ENCODE data around the gene MBOAT1. TPM values are rescaled to one million over a fixed set of nuclear protein-coding genes. Genes with fewer than 3 reads are reported as not detected.

Gene MBOAT1
- total RNA-seq, 1 donor from 2014 or later, result 83.3 TPM

DNA sequence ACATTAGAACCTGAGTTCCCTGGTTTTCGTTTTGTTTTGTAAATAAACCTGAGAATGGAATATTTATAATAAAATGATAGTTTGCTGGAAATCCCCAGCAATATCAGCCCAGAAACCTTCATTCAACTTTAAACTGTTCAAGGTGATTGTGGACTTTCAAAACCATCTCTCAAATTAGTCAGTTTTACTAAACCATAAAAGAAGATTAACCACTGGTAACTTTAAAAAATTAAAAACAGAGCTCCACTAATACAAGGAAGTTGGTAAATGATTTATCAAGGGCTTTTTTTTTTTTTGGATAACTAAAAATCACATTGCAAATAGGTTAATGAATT lies 10.0 kb downstream of the MBOAT1 start:
- H3K9me3 Mint-ChIP-seq, result peaks cover 4% of the 10 kb centered on the region
- H3K4me3 Mint-ChIP-seq, result no peak overlapping the region
- no peak for DNase-seq (ENCODE audit: extremely low spot score, unreplicated experiment)
- H3K36me3 Mint-ChIP-seq, result peaks cover 14% of the 10 kb centered on the region
- H3K27me3 Mint-ChIP-seq, result no peaks in the 10 kb centered on the region
- H3K4me1 Mint-ChIP-seq (ENCODE audit: unreplicated experiment), result peaks cover 55% of the 10 kb centered on the region
- TF ChIP-seq, protein P1, sequence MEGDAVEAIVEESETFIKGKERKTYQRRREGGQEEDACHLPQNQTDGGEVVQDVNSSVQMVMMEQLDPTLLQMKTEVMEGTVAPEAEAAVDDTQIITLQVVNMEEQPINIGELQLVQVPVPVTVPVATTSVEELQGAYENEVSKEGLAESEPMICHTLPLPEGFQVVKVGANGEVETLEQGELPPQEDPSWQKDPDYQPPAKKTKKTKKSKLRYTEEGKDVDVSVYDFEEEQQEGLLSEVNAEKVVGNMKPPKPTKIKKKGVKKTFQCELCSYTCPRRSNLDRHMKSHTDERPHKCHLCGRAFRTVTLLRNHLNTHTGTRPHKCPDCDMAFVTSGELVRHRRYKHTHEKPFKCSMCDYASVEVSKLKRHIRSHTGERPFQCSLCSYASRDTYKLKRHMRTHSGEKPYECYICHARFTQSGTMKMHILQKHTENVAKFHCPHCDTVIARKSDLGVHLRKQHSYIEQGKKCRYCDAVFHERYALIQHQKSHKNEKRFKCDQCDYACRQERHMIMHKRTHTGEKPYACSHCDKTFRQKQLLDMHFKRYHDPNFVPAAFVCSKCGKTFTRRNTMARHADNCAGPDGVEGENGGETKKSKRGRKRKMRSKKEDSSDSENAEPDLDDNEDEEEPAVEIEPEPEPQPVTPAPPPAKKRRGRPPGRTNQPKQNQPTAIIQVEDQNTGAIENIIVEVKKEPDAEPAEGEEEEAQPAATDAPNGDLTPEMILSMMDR (conservative IDR thresholded peaks at IDR 0.05), result no peak
- peak overlapping the region; percentile 78 for H3K27ac Mint-ChIP-seq

DNA sequence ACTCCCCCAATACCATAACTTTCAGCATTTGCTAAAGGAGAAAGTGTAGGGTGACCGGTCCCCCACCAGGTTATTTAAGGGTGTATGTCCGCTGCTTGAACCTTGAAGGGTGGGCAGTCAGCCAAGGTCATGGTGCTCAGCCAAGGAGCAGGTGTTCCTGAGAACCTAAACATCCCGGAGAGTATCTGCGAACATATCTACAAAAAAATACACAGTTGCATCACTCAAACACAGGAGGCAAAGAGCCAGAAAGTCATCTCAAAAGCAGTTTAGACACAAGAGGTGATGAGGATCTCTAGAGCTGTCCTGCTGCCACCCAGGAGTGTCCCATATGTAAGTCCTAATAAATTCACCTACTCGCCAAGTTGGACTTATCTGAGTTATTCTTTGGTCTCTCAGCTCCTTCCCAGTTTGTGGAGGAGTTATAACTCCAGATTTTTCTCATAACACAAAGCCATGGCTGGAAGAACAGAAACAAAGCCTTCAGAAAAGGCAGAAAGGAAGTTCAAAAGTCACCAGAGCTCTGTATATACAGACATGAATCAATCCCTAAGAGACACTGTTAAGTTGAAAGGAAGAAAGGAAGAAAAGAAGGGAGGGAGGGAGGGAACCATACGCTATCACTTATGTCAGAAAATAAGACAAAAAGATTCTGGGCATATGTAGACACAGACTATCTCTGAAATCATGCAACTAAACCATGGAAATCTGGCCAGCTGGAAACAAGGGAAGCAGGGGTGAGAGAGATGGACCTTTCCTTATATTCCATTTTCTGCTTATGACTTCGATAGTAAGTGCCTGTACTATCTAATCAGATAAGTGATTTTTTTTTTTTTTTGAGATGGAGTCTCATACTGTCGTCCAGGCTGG lies 11.3 kb downstream of the MBOAT1 start:
- Mint-ChIP-seq H3K27me3 (no peaks in the 10 kb centered on the region), H3K36me3 (peaks cover 5% of the 10 kb centered on the region), H3K27ac (peak overlapping the region; percentile 52), H3K4me3 (no peak overlapping the region), H3K4me1 (ENCODE audit: unreplicated experiment) (peaks cover 47% of the 10 kb centered on the region), H3K9me3 (no peaks in the 10 kb centered on the region)
- TF ChIP-seq, protein P1 (conservative IDR thresholded peaks at IDR 0.05), result no peak
- no peak for DNase-seq (ENCODE audit: extremely low spot score, unreplicated experiment)

DNA sequence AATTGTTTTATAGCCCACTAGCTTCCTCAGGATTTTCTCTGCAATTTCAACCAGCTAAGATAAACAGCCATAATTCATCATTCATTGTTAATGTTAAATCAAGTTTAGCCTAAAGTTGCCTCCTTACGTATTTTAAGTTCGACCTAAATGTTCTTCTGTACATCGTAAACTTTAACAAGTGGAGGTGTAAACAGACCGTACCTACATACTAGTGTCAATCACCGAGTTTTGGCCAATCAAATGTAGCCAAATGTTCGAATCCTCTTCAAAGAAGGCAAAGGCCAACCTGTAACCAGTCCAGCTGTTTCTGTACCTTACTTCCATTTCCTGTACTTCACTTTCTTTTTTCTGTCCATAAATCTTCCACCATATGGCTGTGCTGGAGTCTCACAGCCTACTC lies 13.5 kb downstream of the MBOAT1 start:
- DNase-seq (ENCODE audit: extremely low spot score, unreplicated experiment), result no peak
- no peaks in the 10 kb centered on the region for H3K9me3 Mint-ChIP-seq
- H3K27me3 Mint-ChIP-seq, result no peaks in the 10 kb centered on the region
- peak overlapping the region; percentile 57 for H3K27ac Mint-ChIP-seq
- H3K4me3 Mint-ChIP-seq, result no peak overlapping the region
- TF ChIP-seq, protein P1 (conservative IDR thresholded peaks at IDR 0.05), result no peak
- H3K4me1 Mint-ChIP-seq (ENCODE audit: unreplicated experiment), result peaks cover 28% of the 10 kb centered on the region
- peaks cover 5% of the 10 kb centered on the region for H3K36me3 Mint-ChIP-seq

DNA sequence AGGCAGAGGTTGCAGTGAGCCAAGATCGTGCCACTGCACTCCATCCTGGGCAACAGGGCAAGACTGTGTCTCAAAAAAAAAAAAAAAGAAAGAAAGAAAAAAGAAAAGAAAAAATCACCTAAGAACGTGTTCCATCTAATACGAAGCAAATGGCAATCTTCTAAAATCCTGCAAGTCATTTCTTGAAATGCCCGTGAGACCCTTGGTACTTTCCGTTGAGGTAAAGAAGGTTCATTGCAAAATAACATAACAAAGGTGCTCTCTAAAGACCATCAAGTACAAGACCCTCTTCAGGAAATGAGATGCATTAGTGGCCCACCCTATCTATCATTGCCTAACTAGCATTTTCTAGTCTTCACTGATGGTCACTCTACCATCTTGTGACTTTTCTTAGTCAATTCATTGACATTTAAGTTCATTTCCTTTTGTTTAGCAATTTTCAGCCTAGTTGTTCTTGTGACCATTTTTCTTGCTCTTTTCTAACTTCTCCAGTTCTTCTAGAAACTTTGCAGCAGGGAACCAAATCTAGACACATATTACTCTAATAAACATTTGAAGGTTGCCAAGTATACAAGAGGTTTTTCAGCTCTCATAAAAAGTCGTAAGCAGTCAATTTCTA lies 14.0 kb downstream of the MBOAT1 start:
- DNase-seq (ENCODE audit: extremely low spot score, unreplicated experiment), result no peak
- Mint-ChIP-seq H3K4me3 (no peak overlapping the region), H3K4me1 (ENCODE audit: unreplicated experiment) (peaks cover 27% of the 10 kb centered on the region), H3K36me3 (peaks cover 7% of the 10 kb centered on the region), H3K27ac (peak overlapping the region; percentile 57), H3K27me3 (no peaks in the 10 kb centered on the region), H3K9me3 (no peaks in the 10 kb centered on the region)
- TF ChIP-seq, protein P1 (conservative IDR thresholded peaks at IDR 0.05), result no peak

DNA sequence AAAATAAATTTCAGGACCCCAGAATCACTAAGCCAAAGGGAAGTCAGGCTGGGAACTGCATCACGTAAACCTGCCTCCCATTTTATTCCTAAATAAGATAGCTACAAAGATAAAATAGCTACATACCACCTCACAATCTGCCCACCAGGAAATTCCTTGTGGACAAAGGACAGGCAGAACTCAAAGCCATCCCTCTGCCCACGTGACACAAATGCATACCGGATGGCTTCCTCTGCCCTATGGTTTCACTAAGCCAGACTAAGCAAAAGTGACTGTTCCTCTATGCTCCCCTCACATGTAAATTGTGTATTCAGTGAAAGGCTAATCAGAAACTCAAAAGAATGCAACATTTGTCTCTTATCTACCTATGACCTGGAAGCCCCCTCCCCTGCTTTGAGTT lies 15.0 kb downstream of the MBOAT1 start:
- Mint-ChIP-seq H3K4me1 (ENCODE audit: unreplicated experiment) (peaks cover 26% of the 10 kb centered on the region), H3K36me3 (peaks cover 14% of the 10 kb centered on the region), H3K27me3 (no peaks in the 10 kb centered on the region), H3K4me3 (peak overlapping the region; percentile 18), H3K9me3 (no peaks in the 10 kb centered on the region), H3K27ac (peak overlapping the region; percentile 21)
- TF ChIP-seq, protein P1 (conservative IDR thresholded peaks at IDR 0.05), result no peak
- DNase-seq (ENCODE audit: extremely low spot score, unreplicated experiment), result no peak
